ENCODE measurements around the gene FLOT1. TPM values are rescaled to one million over a fixed set of nuclear protein-coding genes. Genes with fewer than 3 reads are reported as not detected.
A peak's percentile ranks its signal among the peaks of the same experiment; 100 is the strongest.

Gene FLOT1
- total RNA-seq, 1 experiment from 2014 or later: 110 TPM

DNA sequence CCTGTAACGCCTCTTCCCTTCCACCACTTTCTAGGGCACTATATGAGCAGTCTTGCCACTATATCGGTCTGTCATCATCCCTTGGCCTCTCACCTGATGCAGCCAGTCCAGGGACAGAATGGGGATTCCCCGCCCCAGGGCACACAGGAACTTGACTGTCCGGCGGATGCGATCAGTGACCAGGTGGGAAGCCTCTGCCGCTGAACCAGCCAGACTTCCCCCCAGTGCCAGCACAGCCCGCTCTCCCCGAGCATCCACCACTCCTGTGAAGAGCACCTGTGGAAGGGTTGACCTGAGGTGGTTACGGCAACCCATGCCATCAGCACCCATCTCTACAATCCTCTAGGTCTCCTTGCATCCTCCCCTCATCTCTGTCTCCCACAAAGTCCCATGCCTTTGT, 39.5 kb downstream of the FLOT1 start (continued):
- TF ChIP-seq FOXP4 (CRISPR knock-in tag; IDR thresholded peaks at IDR 0.05): no peak
- TF ChIP-seq ELF4 (CRISPR knock-in tag; IDR thresholded peaks at IDR 0.05; ENCODE audit: low read depth): no peak
- no peak for TF ChIP-seq ZNF423 (CRISPR knock-in tag; IDR thresholded peaks at IDR 0.05)
- no peak for TF ChIP-seq IRF1 (CRISPR knock-in tag; IDR thresholded peaks at IDR 0.05)
- TF ChIP-seq NFE2L1 (CRISPR knock-in tag; IDR thresholded peaks at IDR 0.05): no peak

DNA sequence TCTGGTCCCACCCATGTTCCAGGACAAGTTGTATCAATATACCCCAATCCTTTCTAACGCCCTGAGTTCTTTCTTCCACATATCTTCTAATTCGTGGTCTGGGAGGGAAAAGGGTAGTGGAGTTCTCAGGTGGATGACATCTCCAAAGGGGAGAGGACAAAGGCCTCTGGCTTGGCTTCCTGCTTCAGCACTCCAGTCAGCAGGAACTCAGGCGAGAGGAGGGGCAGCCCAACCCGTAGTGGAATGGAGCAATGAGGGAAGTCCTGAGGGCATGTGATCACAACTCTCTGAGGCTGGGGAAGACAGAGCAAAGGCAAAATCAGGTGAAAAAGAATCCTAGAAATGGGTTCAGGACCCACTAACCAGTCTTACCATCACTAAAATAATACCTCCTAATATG, 42.1 kb downstream of the FLOT1 start:
- DNase-seq (ENCODE audit: low spot score) (no peak), ATAC-seq (peak; percentile 78)
- Mint-ChIP-seq H3K36me3 (peaks cover 45% of the 10 kb centered on the region), H3K9me3 (no peaks in the 10 kb centered on the region), H3K4me1 (peaks cover 5% of the 10 kb centered on the region), H3K27ac (no peak overlapping the region; the same call in 1 of the 2 replicates), H3K4me3 (no peak overlapping the region), H3K27me3 (ENCODE audit: low read depth) (no peaks in the 10 kb centered on the region; the same call in 1 of the 2 replicates)
- TF ChIP-seq CBFB (CRISPR knock-in tag; IDR thresholded peaks at IDR 0.05; ENCODE audit: low read depth) (no peak), KAT7 (CRISPR knock-in tag; IDR thresholded peaks at IDR 0.05; ENCODE audit: borderline replicate concordance) (no peak), FOXK1 (CRISPR knock-in tag; IDR thresholded peaks at IDR 0.05) (no peak), USF1 (CRISPR knock-in tag; IDR thresholded peaks at IDR 0.05) (0 out of 2 replicates have a peak, but pooled peaks have one; percentile 18), ZNF281 (CRISPR knock-in tag; IDR thresholded peaks at IDR 0.05) (no peak)
- TF ChIP-seq, protein P1, sequence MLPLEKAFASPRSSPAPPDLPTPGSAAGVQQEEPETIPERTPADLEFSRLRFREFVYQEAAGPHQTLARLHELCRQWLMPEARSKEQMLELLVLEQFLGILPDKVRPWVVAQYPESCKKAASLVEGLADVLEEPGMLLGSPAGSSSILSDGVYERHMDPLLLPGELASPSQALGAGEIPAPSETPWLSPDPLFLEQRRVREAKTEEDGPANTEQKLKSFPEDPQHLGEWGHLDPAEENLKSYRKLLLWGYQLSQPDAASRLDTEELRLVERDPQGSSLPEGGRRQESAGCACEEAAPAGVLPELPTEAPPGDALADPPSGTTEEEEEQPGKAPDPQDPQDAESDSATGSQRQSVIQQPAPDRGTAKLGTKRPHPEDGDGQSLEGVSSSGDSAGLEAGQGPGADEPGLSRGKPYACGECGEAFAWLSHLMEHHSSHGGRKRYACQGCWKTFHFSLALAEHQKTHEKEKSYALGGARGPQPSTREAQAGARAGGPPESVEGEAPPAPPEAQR (CRISPR knock-in tag; IDR thresholded peaks at IDR 0.05): no peak
- CTCF ChIA-PET: interaction anchor here (1.5 kb wide), 1 partner anchor 21 kb away, joined by 3 read pairs; no protein-coding TSS in a partner anchor
- POLR2A ChIA-PET: no interaction called here

DNA sequence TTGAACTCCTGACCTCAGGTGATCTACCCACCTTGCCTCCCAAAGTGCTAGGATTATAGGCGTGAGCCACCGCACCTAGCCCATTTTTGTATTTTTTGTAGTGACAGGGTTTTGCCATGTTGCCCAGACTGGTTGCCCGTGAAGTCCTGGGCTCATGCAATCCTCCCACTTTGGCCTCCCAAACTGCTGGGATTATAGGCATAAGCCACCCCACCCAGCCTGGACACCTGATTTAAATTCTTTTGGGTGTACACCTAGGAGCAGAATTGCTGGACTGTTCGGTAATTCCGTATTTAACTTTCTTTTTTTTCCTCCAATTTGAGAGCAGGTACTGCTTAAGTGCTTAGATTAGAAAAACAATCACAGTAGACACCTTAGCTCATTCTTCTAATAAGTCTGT, 46.1 kb downstream of the FLOT1 start:
- no peaks in the 10 kb centered on the region for H3K27me3 Mint-ChIP-seq (ENCODE audit: low read depth)
- ChIA-PET POLR2A (no interaction called here), CTCF (interaction anchor here (1.2 to 5.6 kb wide), 3 partner anchors 18 to 34 kb away, joined by 3 to 30 read pairs (median 8); partner anchors contain the start of gene DHX16)
- no peaks in the 10 kb centered on the region for H3K9me3 Mint-ChIP-seq
- no peak overlapping the region for H3K4me3 Mint-ChIP-seq
- no peak for ATAC-seq
- no peak overlapping the region for H3K27ac Mint-ChIP-seq
- peaks cover 11% of the 10 kb centered on the region for H3K4me1 Mint-ChIP-seq
- no peak for TF ChIP-seq GRHL2 (CRISPR knock-in tag; IDR thresholded peaks at IDR 0.05; ENCODE audit: insufficient replicate concordance, severe bottlenecking)
- TF ChIP-seq, protein P2, sequence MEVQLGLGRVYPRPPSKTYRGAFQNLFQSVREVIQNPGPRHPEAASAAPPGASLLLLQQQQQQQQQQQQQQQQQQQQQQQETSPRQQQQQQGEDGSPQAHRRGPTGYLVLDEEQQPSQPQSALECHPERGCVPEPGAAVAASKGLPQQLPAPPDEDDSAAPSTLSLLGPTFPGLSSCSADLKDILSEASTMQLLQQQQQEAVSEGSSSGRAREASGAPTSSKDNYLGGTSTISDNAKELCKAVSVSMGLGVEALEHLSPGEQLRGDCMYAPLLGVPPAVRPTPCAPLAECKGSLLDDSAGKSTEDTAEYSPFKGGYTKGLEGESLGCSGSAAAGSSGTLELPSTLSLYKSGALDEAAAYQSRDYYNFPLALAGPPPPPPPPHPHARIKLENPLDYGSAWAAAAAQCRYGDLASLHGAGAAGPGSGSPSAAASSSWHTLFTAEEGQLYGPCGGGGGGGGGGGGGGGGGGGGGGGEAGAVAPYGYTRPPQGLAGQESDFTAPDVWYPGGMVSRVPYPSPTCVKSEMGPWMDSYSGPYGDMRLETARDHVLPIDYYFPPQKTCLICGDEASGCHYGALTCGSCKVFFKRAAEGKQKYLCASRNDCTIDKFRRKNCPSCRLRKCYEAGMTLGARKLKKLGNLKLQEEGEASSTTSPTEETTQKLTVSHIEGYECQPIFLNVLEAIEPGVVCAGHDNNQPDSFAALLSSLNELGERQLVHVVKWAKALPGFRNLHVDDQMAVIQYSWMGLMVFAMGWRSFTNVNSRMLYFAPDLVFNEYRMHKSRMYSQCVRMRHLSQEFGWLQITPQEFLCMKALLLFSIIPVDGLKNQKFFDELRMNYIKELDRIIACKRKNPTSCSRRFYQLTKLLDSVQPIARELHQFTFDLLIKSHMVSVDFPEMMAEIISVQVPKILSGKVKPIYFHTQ (CRISPR knock-in tag; IDR thresholded peaks at IDR 0.05): no peak
- TF ChIP-seq NFE2L1 (CRISPR knock-in tag; IDR thresholded peaks at IDR 0.05): no peak
- TF ChIP-seq NR2C2 (CRISPR knock-in tag; IDR thresholded peaks at IDR 0.05): no peak
- TF ChIP-seq MLX (CRISPR knock-in tag; IDR thresholded peaks at IDR 0.05): no peak
- TF ChIP-seq, protein P3, sequence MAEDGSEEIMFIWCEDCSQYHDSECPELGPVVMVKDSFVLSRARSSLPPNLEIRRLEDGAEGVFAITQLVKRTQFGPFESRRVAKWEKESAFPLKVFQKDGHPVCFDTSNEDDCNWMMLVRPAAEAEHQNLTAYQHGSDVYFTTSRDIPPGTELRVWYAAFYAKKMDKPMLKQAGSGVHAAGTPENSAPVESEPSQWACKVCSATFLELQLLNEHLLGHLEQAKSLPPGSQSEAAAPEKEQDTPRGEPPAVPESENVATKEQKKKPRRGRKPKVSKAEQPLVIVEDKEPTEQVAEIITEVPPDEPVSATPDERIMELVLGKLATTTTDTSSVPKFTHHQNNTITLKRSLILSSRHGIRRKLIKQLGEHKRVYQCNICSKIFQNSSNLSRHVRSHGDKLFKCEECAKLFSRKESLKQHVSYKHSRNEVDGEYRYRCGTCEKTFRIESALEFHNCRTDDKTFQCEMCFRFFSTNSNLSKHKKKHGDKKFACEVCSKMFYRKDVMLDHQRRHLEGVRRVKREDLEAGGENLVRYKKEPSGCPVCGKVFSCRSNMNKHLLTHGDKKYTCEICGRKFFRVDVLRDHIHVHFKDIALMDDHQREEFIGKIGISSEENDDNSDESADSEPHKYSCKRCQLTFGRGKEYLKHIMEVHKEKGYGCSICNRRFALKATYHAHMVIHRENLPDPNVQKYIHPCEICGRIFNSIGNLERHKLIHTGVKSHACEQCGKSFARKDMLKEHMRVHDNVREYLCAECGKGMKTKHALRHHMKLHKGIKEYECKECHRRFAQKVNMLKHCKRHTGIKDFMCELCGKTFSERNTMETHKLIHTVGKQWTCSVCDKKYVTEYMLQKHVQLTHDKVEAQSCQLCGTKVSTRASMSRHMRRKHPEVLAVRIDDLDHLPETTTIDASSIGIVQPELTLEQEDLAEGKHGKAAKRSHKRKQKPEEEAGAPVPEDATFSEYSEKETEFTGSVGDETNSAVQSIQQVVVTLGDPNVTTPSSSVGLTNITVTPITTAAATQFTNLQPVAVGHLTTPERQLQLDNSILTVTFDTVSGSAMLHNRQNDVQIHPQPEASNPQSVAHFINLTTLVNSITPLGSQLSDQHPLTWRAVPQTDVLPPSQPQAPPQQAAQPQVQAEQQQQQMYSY (CRISPR knock-in tag; IDR thresholded peaks at IDR 0.05): no peak
- peaks cover 14% of the 10 kb centered on the region for H3K36me3 Mint-ChIP-seq
- DNase-seq (ENCODE audit: low spot score): no peak

Measured in WTC11 (cell line).